CD4-positive, alpha-beta memory T cell (primary cell): ENCODE results near the gene ALOX12. TPM values are rescaled to one million over a fixed set of nuclear protein-coding genes. Genes with fewer than 3 reads are reported as not detected.

Source experiments
- CTCF ChIA-PET: fragments of 350-600 bp; sonication (Branson Sonifier 250); formaldehyde crosslinking; loops from one replicate; lab custom pipeline; 2021; ENCODE audit warnings: inconsistent platforms; ENCODE audit not compliant: partially characterized antibody; lab: Charles Lee
- POLR2A ChIA-PET: fragments of 350-600 bp; sonication (Branson Sonifier 250); formaldehyde crosslinking; loops from one replicate; lab custom pipeline; 2021; ENCODE audit not compliant: partially characterized antibody; lab: Charles Lee
- DNase-seq, 5 donors: peaks; one replicate each; pipeline versions ENCODE4 v3.0.0 to v3.0.0-alpha.2; 2020 to 2022; ENCODE audit warnings: mixed read lengths in 1 of 5
- H3K27ac ChIP-seq: one replicate; pipeline ENCODE4 v1.7.0; 2013; ENCODE audit warnings: low read depth, low read length
- H3K27me3 ChIP-seq: 2 replicates; pipeline ENCODE4 v1.7.0; 2013; ENCODE audit warnings: mild to moderate bottlenecking, low read length, moderate library complexity; ENCODE audit not compliant: insufficient read depth
- H3K36me3 ChIP-seq: 2 replicates; pipeline ENCODE4 v1.7.0; 2013; ENCODE audit warnings: mild to moderate bottlenecking, low read length, moderate library complexity; ENCODE audit not compliant: insufficient read depth
- H3K4me1 ChIP-seq: 2 replicates; pipeline ENCODE4 v1.7.0; 2013; ENCODE audit warnings: mild to moderate bottlenecking, low read length, moderate library complexity; ENCODE audit not compliant: insufficient read depth
- H3K4me3 ChIP-seq, 2 donors: one replicate each; pipeline ENCODE4 v1.7.0; 2013; ENCODE audit warnings: low read length in 2 of 2, mild to moderate bottlenecking in 1 of 2
- H3K9me3 ChIP-seq, 2 donors: one replicate each; pipeline ENCODE4 v1.7.0; 2013; ENCODE audit warnings: low read length in 2 of 2, control low read depth in 1 of 2; ENCODE audit not compliant: control insufficient read depth in 1 of 2
- H3K27ac Mint-ChIP-seq, 7 donors: one replicate each; pipeline ENCODE4 v1.8.0; 2020 to 2021; ENCODE audit warnings: mixed read lengths in 7 of 7, mild to moderate bottlenecking in 6 of 7, inconsistent platforms in 3 of 7, moderate library complexity in 3 of 7
- H3K27me3 Mint-ChIP-seq, 2 donors: one replicate each; pipeline ENCODE4 v1.8.0; 2020 to 2021; ENCODE audit warnings: mixed read lengths in 2 of 2
- H3K36me3 Mint-ChIP-seq, 2 donors: one replicate each; pipeline ENCODE4 v1.8.0; 2020 to 2021; ENCODE audit warnings: mixed read lengths in 2 of 2, inconsistent platforms in 1 of 2, mild to moderate bottlenecking in 1 of 2
- H3K4me1 Mint-ChIP-seq, 4 donors: one replicate each; pipeline ENCODE4 v1.8.0; 2020 to 2021; ENCODE audit warnings: mixed read lengths in 4 of 4, mild to moderate bottlenecking in 1 of 4
- H3K4me3 Mint-ChIP-seq, 8 donors: one replicate each; pipeline ENCODE4 v1.8.0; 2020 to 2021; ENCODE audit warnings: mixed read lengths in 8 of 8, mild to moderate bottlenecking in 7 of 8, moderate library complexity in 6 of 8, inconsistent platforms in 3 of 8
- H3K9me3 Mint-ChIP-seq, 8 donors: one replicate each; pipeline ENCODE4 v1.8.0; 2020 to 2021; ENCODE audit warnings: mixed read lengths in 8 of 8, mild to moderate bottlenecking in 5 of 8, inconsistent platforms in 3 of 8, moderate library complexity in 1 of 8
- intact Hi-C: fragments of 100-400 bp; cut with micrococcal nuclease; formaldehyde crosslinking; loops from one replicate; pipeline ENCODE4 v1.15.1; 2023
- polyA plus RNA-seq, 2 donors: library from polyadenylated mRNA; unstranded; fragments of 300-500 nt; fragmentation: Illumina TruSeq; gene quantifications; one replicate each; pipeline ENCODE4 v1.2.3, GENCODE V29; 2021
- total RNA-seq, 2 experiments: library from RNA; stranded (reverse); gene quantifications; one replicate each; pipeline ENCODE4 v1.2.3, GENCODE V29; 2021

The ALOX12 gene
- total and polyA plus RNA-seq, 4 experiments from 2014 or later = 0.19 TPM; not detected in 3

DNA sequence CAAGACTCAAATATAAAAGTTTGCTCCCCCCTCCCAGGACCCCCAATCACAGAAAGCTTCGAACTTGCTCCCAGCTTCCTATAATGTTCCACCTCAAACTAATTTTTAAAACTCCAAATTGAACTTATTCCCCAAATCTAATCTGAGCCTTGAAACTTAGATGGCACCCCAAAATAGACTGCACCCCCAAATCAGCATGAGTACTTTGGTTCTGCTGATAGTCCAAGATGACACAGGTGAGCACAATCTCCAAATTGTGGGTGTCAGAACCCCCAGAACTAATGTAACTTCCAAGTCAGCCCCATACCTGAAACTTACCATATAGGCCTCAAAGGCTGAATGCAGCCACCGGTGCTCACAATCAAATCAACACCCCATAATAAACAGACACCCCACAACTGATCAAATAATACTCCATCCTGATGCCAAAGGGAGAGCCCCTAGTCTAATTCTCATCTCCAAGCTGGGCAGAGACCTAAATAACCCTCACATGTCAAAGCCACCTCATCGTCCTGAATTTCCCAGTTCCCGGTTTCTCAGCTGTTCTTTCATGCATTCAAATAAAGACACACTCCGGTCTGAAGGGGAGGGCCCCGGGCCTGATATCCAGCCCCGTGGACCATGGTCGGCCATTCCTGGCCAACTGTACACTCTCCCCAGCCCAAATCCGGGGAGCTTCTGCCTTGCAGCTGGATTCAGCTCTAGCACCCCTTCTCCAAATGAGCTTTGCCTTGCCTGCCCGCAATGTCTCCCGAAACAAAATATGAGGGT, 25.2 kb downstream of the ALOX12 start:
- no peaks in the 10 kb centered on the region for H3K9me3 Mint-ChIP-seq
- ChIA-PET POLR2A (interaction anchor here (1.1 to 2.5 kb wide), 7 partner anchors 9 to 110 kb away, joined by 4 to 18 read pairs (median 8); partner anchors contain the start of genes RNASEK and SLC16A13), CTCF (interaction anchor here (0.7 to 6.8 kb wide), 23 partner anchors 9 to 359 kb away, joined by 3 to 64 read pairs (median 6); partner anchors contain the start of genes RNASEK, SLC16A11 and SLC16A13)
- Histone ChIP-seq H3K36me3 (peaks cover 8% of the 10 kb centered on the region), H3K4me3 (no peak overlapping the region), H3K27ac (no peak overlapping the region), H3K4me1 (peaks cover 53% of the 10 kb centered on the region), H3K9me3 (no peaks in the 10 kb centered on the region), H3K27me3 (no peaks in the 10 kb centered on the region)
- H3K27ac Mint-ChIP-seq = peak overlapping the region; percentile 60 to 95 (median 81)
- peaks cover 4 to 6% of the 10 kb centered on the region in 2 donors for H3K36me3 Mint-ChIP-seq
- peak overlapping the region in 6 of 8 donors; percentile 18 to 84 (median 50) for H3K4me3 Mint-ChIP-seq
- DNase-seq = no peak
- intact Hi-C loops = no loop called here
- H3K27me3 Mint-ChIP-seq = peaks cover 0 to 3% of the 10 kb centered on the region in 2 donors
- peaks cover 24 to 71% (median 41%) of the 10 kb centered on the region in 4 donors for H3K4me1 Mint-ChIP-seq

DNA sequence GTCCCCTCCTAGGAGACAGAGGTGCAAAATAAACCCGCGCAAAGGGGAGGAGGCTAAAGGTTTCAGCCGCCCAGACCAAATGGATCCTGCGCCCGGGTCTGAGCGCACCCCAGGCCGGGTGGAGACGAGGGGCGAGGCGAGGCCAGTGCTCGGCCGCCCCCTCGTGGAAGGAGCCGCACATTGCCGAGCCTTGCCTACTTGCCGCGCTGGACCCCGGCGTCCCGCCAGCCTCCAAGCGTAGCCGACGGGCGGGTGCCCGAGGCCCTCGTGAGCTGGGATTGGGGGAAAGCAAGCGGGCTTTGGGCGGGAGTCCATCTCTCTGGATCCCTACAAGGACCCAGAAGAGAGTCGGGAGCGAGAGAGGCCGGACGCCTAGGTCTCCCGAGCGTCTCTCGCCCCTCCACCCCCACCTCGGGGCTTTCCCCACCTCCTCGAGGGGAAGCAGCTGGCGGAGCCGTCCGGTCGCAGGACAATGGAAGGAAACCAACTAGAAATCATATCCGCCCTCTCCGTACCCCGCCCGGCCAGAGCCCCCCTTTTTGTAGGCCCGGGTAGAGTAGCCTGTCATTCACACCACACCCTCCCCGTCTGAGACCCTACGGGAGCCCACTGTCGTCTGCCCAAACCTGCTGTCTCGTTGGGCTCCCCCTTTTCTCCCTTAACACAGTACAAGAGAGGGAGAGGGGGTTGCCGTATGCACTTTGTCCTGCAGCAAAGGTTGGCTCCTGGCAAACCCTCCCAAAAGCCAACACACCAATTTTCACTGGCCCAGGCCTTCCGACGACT, 26.3 kb downstream of the ALOX12 start:
- POLR2A ChIA-PET = interaction anchor here (1.0 to 3.2 kb wide), 9 partner anchors 6 to 108 kb away, joined by 3 to 18 read pairs (median 8); partner anchors contain the start of genes RNASEK and SLC16A13
- Mint-ChIP-seq H3K4me3 (peak overlapping the region; percentile 63 to 88 (median 76)), H3K4me1 (peaks cover 21 to 60% (median 38%) of the 10 kb centered on the region in 4 donors), H3K36me3 (peaks cover 1 to 4% of the 10 kb centered on the region in 2 donors), H3K27ac (peak overlapping the region; percentile 81 to 97 (median 91)), H3K27me3 (peaks cover 0 to 3% of the 10 kb centered on the region in 2 donors), H3K9me3 (no peaks in the 10 kb centered on the region)
- peaks cover 42% of the 10 kb centered on the region for H3K4me1 ChIP-seq
- CTCF ChIA-PET = interaction anchor here (0.7 to 6.8 kb wide), 23 partner anchors 9 to 360 kb away, joined by 3 to 64 read pairs (median 6); partner anchors contain the start of genes RNASEK, SLC16A11 and SLC16A13
- H3K9me3 ChIP-seq = no peaks in the 10 kb centered on the region
- peak; percentile 73 to 79 (median 74) for DNase-seq
- H3K4me3 ChIP-seq = peak overlapping the region; percentile 6 to 37
- H3K27me3 ChIP-seq = no peaks in the 10 kb centered on the region
- H3K36me3 ChIP-seq = peaks cover 2% of the 10 kb centered on the region
- intact Hi-C loops = loop anchor here (1.0 kb wide), 2 partner anchors 111 to 179 kb away; no protein-coding TSS in a partner anchor
- no peak overlapping the region for H3K27ac ChIP-seq

DNA sequence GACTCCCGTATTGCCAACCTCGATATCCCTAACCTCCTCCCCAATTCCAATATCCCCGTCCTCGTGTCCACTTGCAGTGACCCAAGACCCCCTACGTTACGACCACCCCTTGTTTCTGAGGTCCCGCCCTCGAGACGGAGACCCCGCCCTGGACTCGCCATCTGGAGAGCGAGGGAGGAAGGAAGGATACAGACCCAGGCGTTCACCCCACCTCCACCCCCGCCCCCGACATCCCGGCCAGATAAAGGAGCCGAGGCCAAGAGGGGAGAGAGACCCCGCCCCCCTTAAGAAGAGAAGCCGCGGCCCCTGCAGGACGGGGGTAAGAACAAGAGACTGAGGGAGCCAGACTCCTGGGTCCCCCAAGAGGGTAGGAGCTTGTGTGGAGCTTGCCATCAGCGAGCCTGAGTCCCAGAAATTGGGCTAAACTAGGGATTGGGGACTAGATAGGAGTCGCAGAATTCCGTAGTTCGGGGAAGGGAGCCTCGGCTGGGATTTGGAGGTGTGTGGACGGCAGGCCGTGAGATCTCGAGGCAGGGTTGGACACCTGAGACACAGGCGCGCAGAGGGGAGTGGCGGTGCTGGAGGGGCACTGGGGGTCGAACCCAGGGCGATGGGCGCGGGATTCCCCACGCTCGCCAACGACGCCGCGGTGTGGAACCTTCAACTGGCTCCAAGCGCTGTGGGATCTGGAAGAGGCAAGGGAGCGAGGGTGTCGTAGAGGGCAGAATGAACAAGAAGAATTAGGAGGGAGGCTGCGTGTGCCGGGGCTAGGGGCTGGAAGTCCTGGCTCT, 27.1 kb downstream of the ALOX12 start, which contains the start of gene BCL6B:
TSS of gene BCL6B (plus strand) at position 270 of the 791 bp plus-strand sequence. CDS start 622 bp downstream, outside the sequence.
- peaks cover 0 to 3% of the 10 kb centered on the region in 2 donors for H3K27me3 Mint-ChIP-seq
- H3K36me3 ChIP-seq = no peaks in the 10 kb centered on the region
- peaks cover 15 to 52% (median 31%) of the 10 kb centered on the region in 4 donors for H3K4me1 Mint-ChIP-seq
- H3K27me3 ChIP-seq = no peaks in the 10 kb centered on the region
- ChIA-PET CTCF (interaction anchor here (0.7 to 6.8 kb wide), 13 partner anchors 8 to 180 kb away, joined by 3 to 64 read pairs (median 9); partner anchors contain the start of gene SLC16A13), POLR2A (interaction anchor here (0.7 to 3.2 kb wide), 10 partner anchors 7 to 109 kb away, joined by 3 to 32 read pairs (median 6); partner anchors contain the start of genes RNASEK and SLC16A13)
- H3K9me3 ChIP-seq = no peaks in the 10 kb centered on the region
- H3K4me1 ChIP-seq = peaks cover 34% of the 10 kb centered on the region
- H3K4me3 ChIP-seq = peak within 1 kb of the TSS; percentile 6 to 37
- no peaks in the 10 kb centered on the region for H3K9me3 Mint-ChIP-seq
- DNase-seq = peak in 1 of 5 donors; percentile 48
- peak within 1 kb of the TSS; percentile 63 to 88 (median 78) for H3K4me3 Mint-ChIP-seq
- H3K27ac ChIP-seq = peak within 1 kb of the TSS; percentile 56
- peak within 1 kb of the TSS; percentile 89 to 97 (median 95) for H3K27ac Mint-ChIP-seq
- intact Hi-C loops = loop anchor here (1.0 kb wide), 4 partner anchors 8 to 180 kb away; no protein-coding TSS in a partner anchor
- H3K36me3 Mint-ChIP-seq = no peaks in the 10 kb centered on the region

DNA sequence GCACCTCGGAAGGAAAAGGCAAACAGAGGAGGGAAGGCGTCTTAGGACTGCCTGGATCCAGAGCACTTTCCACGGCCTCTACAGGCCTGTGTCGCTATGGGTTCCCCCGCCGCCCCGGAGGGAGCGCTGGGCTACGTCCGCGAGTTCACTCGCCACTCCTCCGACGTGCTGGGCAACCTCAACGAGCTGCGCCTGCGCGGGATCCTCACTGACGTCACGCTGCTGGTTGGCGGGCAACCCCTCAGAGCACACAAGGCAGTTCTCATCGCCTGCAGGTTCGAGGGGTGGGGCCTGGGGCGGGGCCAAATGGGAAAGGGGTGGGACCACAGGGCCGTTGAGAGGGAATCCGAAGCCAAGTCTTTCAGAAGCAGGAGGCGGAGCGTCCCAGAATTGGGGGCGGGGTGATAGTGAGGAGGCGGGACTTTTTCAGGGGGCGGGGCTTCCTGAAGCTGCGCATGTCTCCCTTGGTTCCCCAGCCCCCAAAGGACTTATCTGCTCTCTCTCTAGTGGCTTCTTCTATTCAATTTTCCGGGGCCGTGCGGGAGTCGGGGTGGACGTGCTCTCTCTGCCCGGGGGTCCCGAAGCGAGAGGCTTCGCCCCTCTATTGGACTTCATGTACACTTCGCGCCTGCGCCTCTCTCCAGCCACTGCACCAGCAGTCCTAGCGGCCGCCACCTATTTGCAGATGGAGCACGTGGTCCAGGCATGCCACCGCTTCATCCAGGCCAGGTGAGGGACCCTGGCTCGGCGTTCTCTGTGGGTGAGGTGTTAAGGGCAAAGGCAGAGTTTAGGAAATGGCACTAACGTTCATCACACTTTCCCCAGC, 27.9 kb downstream of the ALOX12 start:
- Mint-ChIP-seq H3K4me3 (peak overlapping the region; percentile 61 to 88 (median 78)), H3K36me3 (no peaks in the 10 kb centered on the region), H3K27me3 (peaks cover 0 to 3% of the 10 kb centered on the region in 2 donors), H3K9me3 (no peaks in the 10 kb centered on the region), H3K27ac (peak overlapping the region; percentile 89 to 97 (median 95)), H3K4me1 (peaks cover 12 to 49% (median 32%) of the 10 kb centered on the region in 4 donors)
- no peaks in the 10 kb centered on the region for H3K36me3 ChIP-seq
- no peaks in the 10 kb centered on the region for H3K9me3 ChIP-seq
- no peaks in the 10 kb centered on the region for H3K27me3 ChIP-seq
- DNase-seq = peak; percentile 91 to 97 (median 92)
- peaks cover 31% of the 10 kb centered on the region for H3K4me1 ChIP-seq
- POLR2A ChIA-PET = interaction anchor here (0.6 to 3.2 kb wide), 9 partner anchors 8 to 108 kb away, joined by 3 to 32 read pairs (median 4); partner anchors contain the start of genes SLC16A11 and SLC16A13
- CTCF ChIA-PET = interaction anchor here (0.7 to 6.8 kb wide), 6 partner anchors 19 to 172 kb away, joined by 3 to 64 read pairs (median 6); no protein-coding TSS in a partner anchor
- H3K27ac ChIP-seq = peak overlapping the region; percentile 56
- intact Hi-C loops = loop anchor here (1.0 kb wide), 2 partner anchors 8 to 12 kb away; no protein-coding TSS in a partner anchor
- H3K4me3 ChIP-seq = peak overlapping the region in 1 of 2 donors; percentile 18

DNA sequence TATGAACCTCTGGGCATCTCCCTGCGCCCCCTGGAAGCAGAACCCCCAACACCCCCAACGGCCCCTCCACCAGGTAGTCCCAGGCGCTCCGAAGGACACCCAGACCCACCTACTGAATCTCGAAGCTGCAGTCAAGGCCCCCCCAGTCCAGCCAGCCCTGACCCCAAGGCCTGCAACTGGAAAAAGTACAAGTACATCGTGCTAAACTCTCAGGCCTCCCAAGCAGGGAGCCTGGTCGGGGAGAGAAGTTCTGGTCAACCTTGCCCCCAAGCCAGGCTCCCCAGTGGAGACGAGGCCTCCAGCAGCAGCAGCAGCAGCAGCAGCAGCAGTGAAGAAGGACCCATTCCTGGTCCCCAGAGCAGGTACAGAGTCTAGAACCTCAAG, 28.5 kb downstream of the ALOX12 start:
- CTCF ChIA-PET = interaction anchor here (1.1 to 2.1 kb wide), 3 partner anchors 11 to 110 kb away, joined by 3 to 6 read pairs (median 5); partner anchors contain the start of gene SLC16A13
- no peak for DNase-seq
- Mint-ChIP-seq H3K4me1 (peaks cover 18 to 54% (median 35%) of the 10 kb centered on the region in 4 donors), H3K27ac (peak overlapping the region; percentile 29 to 97 (median 89)), H3K27me3 (peaks cover 0 to 3% of the 10 kb centered on the region in 2 donors), H3K9me3 (no peaks in the 10 kb centered on the region), H3K36me3 (no peaks in the 10 kb centered on the region), H3K4me3 (no peak overlapping the region)
- H3K27me3 ChIP-seq = no peaks in the 10 kb centered on the region
- peaks cover 37% of the 10 kb centered on the region for H3K4me1 ChIP-seq
- H3K27ac ChIP-seq = no peak overlapping the region
- no peaks in the 10 kb centered on the region for H3K36me3 ChIP-seq
- POLR2A ChIA-PET = interaction anchor here (0.8 to 3.2 kb wide), 5 partner anchors 8 to 21 kb away, joined by 3 to 32 read pairs (median 7); partner anchors contain the start of gene SLC16A13
- intact Hi-C loops = no loop called here
- no peak overlapping the region for H3K4me3 ChIP-seq
- no peaks in the 10 kb centered on the region for H3K9me3 ChIP-seq
